22Rv1 (cell line): Measurements from ENCODE around the gene C1QTNF1.

Experiments used
- H3K27ac ChIP-seq: fragments of 450-650 bp; 2 replicates; pipeline ENCODE4 v1.5.1; 2017
- ZFX ChIP-seq: fragments of 450-650 bp; IDR thresholded peaks from 2 replicates; pipeline ENCODE4 v1.6.1; 2017; ENCODE audit warnings: antibody characterized with exemption, borderline replicate concordance
- TF ChIP-seq, protein P1 (sequence below): fragments of 450-650 bp; IDR thresholded peaks from 2 replicates; pipeline ENCODE4 v1.5.1; 2017; ENCODE audit warnings: mild to moderate bottlenecking

The C1QTNF1 gene

DNA sequence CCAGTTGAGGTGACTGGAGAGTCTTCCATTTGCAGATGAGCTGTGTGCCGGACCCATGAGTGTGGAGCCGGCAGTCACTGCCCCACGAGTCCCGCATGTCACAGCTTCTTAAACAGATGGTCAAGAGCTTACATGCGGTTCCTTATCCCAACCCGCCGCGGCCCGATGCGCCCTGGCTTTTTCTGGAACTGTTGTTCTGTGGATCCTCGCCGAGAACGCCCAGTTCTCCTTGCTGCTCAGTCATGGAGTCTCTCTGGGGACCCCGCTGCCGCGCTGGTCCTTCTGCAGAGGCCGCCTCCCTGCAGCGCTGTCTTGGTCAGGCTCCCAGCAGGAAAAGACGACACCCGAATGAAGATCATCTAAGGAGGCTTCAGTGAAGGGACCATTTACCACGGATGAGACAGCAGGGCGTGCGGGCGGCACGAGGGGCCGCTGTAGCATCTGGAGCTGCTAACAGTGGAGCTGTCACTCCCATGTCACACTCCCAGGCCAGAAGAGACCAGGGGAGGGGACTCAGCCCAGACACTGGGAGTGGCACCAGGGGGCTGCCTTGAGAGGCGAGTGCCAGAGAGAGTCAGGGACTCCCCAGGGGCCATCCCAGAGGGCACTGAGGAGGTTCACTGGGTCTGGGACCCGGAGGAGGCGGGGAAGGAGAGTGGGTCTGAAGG lies 33.5 kb upstream of the C1QTNF1 start:
- H3K27ac ChIP-seq, result no peak overlapping the region
- TF ChIP-seq ZFX, result no peak
- TF ChIP-seq, protein P1, sequence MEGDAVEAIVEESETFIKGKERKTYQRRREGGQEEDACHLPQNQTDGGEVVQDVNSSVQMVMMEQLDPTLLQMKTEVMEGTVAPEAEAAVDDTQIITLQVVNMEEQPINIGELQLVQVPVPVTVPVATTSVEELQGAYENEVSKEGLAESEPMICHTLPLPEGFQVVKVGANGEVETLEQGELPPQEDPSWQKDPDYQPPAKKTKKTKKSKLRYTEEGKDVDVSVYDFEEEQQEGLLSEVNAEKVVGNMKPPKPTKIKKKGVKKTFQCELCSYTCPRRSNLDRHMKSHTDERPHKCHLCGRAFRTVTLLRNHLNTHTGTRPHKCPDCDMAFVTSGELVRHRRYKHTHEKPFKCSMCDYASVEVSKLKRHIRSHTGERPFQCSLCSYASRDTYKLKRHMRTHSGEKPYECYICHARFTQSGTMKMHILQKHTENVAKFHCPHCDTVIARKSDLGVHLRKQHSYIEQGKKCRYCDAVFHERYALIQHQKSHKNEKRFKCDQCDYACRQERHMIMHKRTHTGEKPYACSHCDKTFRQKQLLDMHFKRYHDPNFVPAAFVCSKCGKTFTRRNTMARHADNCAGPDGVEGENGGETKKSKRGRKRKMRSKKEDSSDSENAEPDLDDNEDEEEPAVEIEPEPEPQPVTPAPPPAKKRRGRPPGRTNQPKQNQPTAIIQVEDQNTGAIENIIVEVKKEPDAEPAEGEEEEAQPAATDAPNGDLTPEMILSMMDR, result no peak

DNA sequence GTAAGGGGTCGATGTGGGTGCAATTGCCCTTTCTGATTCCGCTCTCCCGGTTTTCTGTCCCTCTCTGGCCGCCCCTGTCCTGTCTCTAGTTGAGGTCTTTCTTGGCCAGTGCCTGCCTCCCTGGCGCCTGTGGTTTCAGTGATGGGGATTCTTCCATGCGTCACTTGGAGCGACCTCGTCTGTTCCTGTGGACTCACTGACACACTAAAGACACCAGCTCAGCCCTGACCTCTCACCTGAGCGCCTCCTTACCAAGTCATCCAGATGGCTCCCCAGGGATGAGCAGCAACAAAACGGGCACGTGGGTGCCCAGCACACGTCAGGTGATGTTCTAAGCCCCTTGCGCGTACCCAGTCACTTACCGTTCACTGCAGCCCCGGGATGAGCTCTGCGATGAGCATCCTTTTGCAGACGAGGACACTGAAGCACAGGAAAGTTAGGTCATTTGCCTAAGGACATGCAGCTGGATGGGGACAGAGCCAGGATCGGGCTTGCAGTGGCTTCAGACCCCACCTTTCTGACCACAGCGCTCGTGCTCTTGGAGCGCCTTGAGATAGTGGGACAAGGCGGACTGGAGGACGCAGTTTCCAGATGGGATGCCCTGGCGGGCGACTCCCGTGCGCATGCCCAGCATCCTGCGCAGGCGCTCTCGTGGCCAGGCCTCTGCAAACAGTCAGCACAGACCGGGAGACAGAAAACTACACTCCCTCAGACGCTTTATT lies 32.8 kb upstream of the C1QTNF1 start:
- no peak overlapping the region for H3K27ac ChIP-seq
- TF ChIP-seq ZFX, result no peak
- TF ChIP-seq, protein P1, result no peak

DNA sequence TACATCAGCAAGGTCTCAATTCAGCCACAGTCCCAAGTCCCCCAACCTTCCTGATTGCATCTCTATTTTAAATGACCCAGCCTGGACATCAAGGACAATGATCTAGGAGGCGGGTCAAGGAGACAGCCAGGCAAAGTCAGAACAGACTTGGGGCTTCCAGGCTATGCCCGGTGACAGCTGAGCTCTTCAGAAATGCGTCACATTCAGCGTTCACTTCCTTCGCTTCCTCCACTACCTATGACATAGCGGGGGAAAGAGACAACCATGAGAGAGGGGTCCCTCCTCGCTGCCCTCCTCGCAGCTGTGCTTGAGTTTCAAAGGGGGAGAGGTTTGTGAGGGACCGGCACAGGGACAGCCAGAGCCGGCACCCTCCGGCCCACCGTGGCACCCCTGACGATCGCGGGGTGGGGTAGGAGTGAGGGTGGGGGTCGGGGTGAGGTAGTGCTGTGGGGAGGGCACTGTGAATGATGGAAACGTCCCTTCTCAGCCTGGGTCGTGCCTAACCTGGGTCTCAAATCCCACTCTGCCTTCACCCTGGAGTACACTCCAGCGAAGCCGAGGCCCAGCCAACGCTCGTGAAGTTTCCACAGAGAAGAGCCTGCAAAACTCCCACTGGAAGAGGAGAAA lies 31.9 kb upstream of the C1QTNF1 start:
- H3K27ac ChIP-seq, result no peak overlapping the region
- no peak for TF ChIP-seq ZFX
- TF ChIP-seq, protein P1, result no peak

- no peak overlapping the region for H3K27ac ChIP-seq
- TF ChIP-seq, protein P1, result no peak
- TF ChIP-seq ZFX, result no peak
Measured at GRCh38 chr17:78992542-78993212, 31.3 kb upstream of the C1QTNF1 start.

DNA sequence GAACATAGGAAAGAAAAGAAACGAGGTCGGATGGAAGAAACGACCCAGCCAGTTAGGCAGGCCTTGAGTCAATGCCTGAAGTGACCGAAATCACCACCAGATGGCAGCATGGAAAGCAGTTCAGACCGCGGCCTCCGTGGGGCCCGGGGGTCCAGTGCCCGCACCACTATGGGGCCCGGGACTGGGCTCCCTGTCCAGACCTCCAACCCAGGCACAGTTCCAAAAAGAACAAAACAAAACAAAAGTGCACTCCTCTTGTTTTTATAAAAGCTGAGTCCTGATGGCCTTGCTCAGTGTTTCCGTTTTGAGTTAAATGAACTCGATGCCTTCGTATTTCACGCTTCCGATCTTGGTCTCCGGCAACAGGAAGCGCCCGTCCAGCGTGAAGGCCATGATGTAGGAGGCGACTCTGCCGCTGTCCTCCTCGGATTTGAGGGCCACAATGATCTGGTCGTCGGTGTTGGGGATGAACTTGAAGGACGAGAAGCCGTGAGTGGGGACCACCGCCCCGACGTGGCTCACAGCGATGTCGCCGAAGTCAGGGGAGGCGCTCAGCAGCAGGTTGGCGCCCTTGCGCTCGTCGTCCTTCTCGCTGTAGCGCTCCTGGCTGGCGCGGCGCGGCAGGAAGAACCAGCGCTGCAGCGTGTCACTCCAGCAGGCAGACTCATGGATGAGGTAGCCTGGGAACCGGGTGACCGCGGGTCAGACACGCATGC lies 30.6 kb upstream of the C1QTNF1 start:
- H3K27ac ChIP-seq, result peak overlapping the region; percentile 1; the same call in 1 of the 2 replicates
- TF ChIP-seq, protein P1, result peak; percentile 87
- no peak for TF ChIP-seq ZFX

- TF ChIP-seq, protein P1, result no peak
- no peak for TF ChIP-seq ZFX
- H3K27ac ChIP-seq, result peak overlapping the region; percentile 1; the same call in 1 of the 2 replicates
Measured at GRCh38 chr17:78993981-78994671, 29.8 kb upstream of the C1QTNF1 start.
